Ovary (tissue), 9 donors: ENCODE data around the gene UGDH. TPM values are rescaled to one million over a fixed set of nuclear protein-coding genes. Genes with fewer than 3 reads are reported as not detected.

Experiments used
- DNase-seq, 5 donors: peaks; one replicate each; pipeline ENCODE4 v3.0.0-alpha.2; 2019 to 2020
- H3K27ac ChIP-seq, 2 donors: fragments of 200-600 bp; one replicate each; pipeline versions ENCODE4 v1.5.1 to v1.8.0; 2019 to 2022
- H3K27me3 ChIP-seq: fragments of 200-600 bp; one replicate; pipeline ENCODE4 v1.8.0; 2022
- H3K36me3 ChIP-seq: fragments of 200-600 bp; sonication (generic); one replicate; pipeline ENCODE4 v1.5.1; 2019
- H3K4me1 ChIP-seq: one replicate; pipeline ENCODE4 v1.8.1; 2013; ENCODE audit warnings: mild to moderate bottlenecking, moderate library complexity; ENCODE audit not compliant: insufficient read depth
- H3K4me3 ChIP-seq: fragments of 200-600 bp; sonication (generic); one replicate; pipeline ENCODE4 v1.5.1; 2017
- H3K9me3 ChIP-seq, 2 donors: fragments of 200-600 bp in 1 of 2; sonication (generic) in 1 of 2; one replicate each; pipeline versions ENCODE4 v1.5.1 to v1.8.1; 2013 to 2019; ENCODE audit warnings: mild to moderate bottlenecking in 1 of 2, moderate library complexity in 1 of 2
- CTCF ChIP-seq, 3 donors: fragments of 450-650 bp in 2 of 3; fragments of 200-600 bp in 1 of 3; IDR thresholded peaks; one replicate each; pipeline versions ENCODE4 v1.5.1 to v1.8.0; 2016 to 2022; ENCODE audit warnings: antibody characterized with exemption in 3 of 3, mild to moderate bottlenecking in 1 of 3
- EP300 ChIP-seq: sonication (generic); formaldehyde crosslinking; IDR thresholded peaks from one replicate; pipeline ENCODE4 v1.6.1; 2017; ENCODE audit warnings: antibody characterized with exemption
- POLR2A ChIP-seq: fragments of 450-650 bp; IDR thresholded peaks from one replicate; pipeline ENCODE4 v1.6.1; 2017; ENCODE audit warnings: antibody characterized with exemption, mild to moderate bottlenecking, moderate library complexity
- WGBS, 3 donors: extraction: QIAGEN DNeasy Blood & Tissue Kit in 1 of 3; methylation state at CpG; one replicate each; pipeline versions ENCODE4 v1.1.5 to v1.1.7; 2013 to 2017; 5-methylcytosine and 5-hydroxymethylcytosine counted together
- intact Hi-C, 4 donors: fragments of 100-400 bp; cut with DNase I; formaldehyde crosslinking; loops; one replicate each; pipeline versions ENCODE4 v1.11.0 to v1.15.1; 2022 to 2023
- polyA plus RNA-seq, 2 donors: library from polyadenylated mRNA; stranded (reverse); fragments of 200-250 nt in 1 of 2; fragments of 350-450 nt in 1 of 2; fragmentation: Illumina TruSeq in 1 of 2; extraction: RNeasy Lipid Tissue Mini Kit (QIAGEN cat#74804) in 1 of 2; gene quantifications; one replicate each; pipeline ENCODE4 v1.2.3, GENCODE V29; 2013 to 2014
- total RNA-seq, 7 donors: library from RNA; depleted of rRNA in 2 of 7; stranded (reverse); fragments of >200 nt in 2 of 7; fragmentation: NEBNext Ultra II Directional in 3 of 7; extraction: Animal tissue kit (Norgen Biotek cat#: 25700) in 3 of 7; gene quantifications; one replicate each; pipeline versions ENCODE4 v1.1.0 to v1.2.4, GENCODE V29; 2016 to 2023
- donor health status: DM: no; HTN: no; CAD: no; lungs with moderate emphysema.
- donor health status: DM: no; HTN: no; CAD: no.
- donor health status: Bipolar disorder and iron deficiency.
- donor health status: DM: yes; HTN: yes; CAD: no.
- donor health status: DM: no; HTN: no; CAD: no.
- donor health status: DM: yes; HTN: yes; CAD: no.

Gene UGDH
- total and polyA plus RNA-seq, 9 donors = 18.3 to 106 (median 66.4) TPM

- no peak overlapping the region for H3K4me3 ChIP-seq
- H3K27me3 ChIP-seq = no peaks in the 10 kb centered on the region
- DNase-seq = no peak
- no peaks in the 10 kb centered on the region for H3K36me3 ChIP-seq
- intact Hi-C loops = no loop called here
- H3K9me3 ChIP-seq = no peaks in the 10 kb centered on the region
- TF ChIP-seq POLR2A (no peak), EP300 (no peak), CTCF (IDR thresholded peaks at IDR 0.05) (no peak)
- no peaks in the 10 kb centered on the region for H3K4me1 ChIP-seq
- 95 to 96% (median 96%) methylated on average over 24 to 27 of the region's 27 CpGs for WGBS, 3 donors
- H3K27ac ChIP-seq = no peak overlapping the region
These were observed 47.0 kb downstream of the UGDH start for GRCh38 chr4:39480251-39480650.

- intact Hi-C loops = loop anchor here in 1 of 4 donors (5.0 kb wide), 1 partner anchor 491 kb away; no protein-coding TSS in a partner anchor
- TF ChIP-seq CTCF (IDR thresholded peaks at IDR 0.05) = no peak
- no peak for TF ChIP-seq POLR2A
- no peak for TF ChIP-seq EP300
- Histone ChIP-seq H3K36me3 (no peaks in the 10 kb centered on the region), H3K4me3 (no peak overlapping the region), H3K27me3 (no peaks in the 10 kb centered on the region), H3K27ac (no peak overlapping the region), H3K9me3 (no peaks in the 10 kb centered on the region), H3K4me1 (no peaks in the 10 kb centered on the region)
- WGBS, 3 donors = 74 to 78% (median 77%) methylated on average over 5 of the region's 5 CpGs
- DNase-seq = no peak
These were observed 50.9 kb downstream of the UGDH start for GRCh38 chr4:39476187-39476895.

GRCh38 chr4:39472396-39472795 is 54.8 kb downstream of the UGDH start:
- Histone ChIP-seq H3K4me1 (no peaks in the 10 kb centered on the region), H3K4me3 (no peak overlapping the region), H3K27ac (no peak overlapping the region), H3K27me3 (no peaks in the 10 kb centered on the region), H3K36me3 (no peaks in the 10 kb centered on the region), H3K9me3 (no peaks in the 10 kb centered on the region)
- WGBS, 3 donors = 60 to 76% (median 75%) methylated on average over 3 of the region's 3 CpGs
- no peak for DNase-seq
- intact Hi-C loops = loop anchor here in 1 of 4 donors (5.0 kb wide), 1 partner anchor 505 kb away; the partner anchor contains the start of gene PDS5A
- TF ChIP-seq EP300 = no peak
- no peak for TF ChIP-seq POLR2A
- no peak for TF ChIP-seq CTCF (IDR thresholded peaks at IDR 0.05)

- Histone ChIP-seq H3K36me3 (no peaks in the 10 kb centered on the region), H3K4me1 (no peaks in the 10 kb centered on the region), H3K9me3 (no peaks in the 10 kb centered on the region), H3K27ac (no peak overlapping the region), H3K27me3 (no peaks in the 10 kb centered on the region), H3K4me3 (no peak overlapping the region)
- DNase-seq = no peak
- intact Hi-C loops = loop anchor here in 1 of 4 donors (5.0 kb wide), 1 partner anchor 507 kb away; the partner anchor contains the start of gene PDS5A
- TF ChIP-seq POLR2A = no peak
- no peak for TF ChIP-seq CTCF (IDR thresholded peaks at IDR 0.05)
- TF ChIP-seq EP300 = no peak
- 96 to 97% (median 97%) methylated on average over 1 of the region's 1 CpG for WGBS, 3 donors
These were observed 56.8 kb downstream of the UGDH start for GRCh38 chr4:39470402-39470801.
